ENCODE results near the gene CSTPP1. TPM values are rescaled to one million over a fixed set of nuclear protein-coding genes. Genes with fewer than 3 reads are reported as not detected.

CSTPP1 gene
- total RNA-seq, 1 experiment from 2014 or later, result 88.3 TPM

- POLR2A ChIA-PET (ENCODE audit: unreplicated experiment), result no interaction called here
- intact Hi-C loops (cut with micrococcal nuclease; ENCODE audit: unreplicated experiment), result no loop called here
- H3F3A ChIP-seq (ENCODE audit: insufficient read depth, low read depth), result no peaks in the 10 kb centered on the region
- no peaks in the 10 kb centered on the region; the same call in 1 of the 2 replicates for H4K20me1 ChIP-seq (ENCODE audit: insufficient read depth)
- H3K9me3 ChIP-seq (ENCODE audit: insufficient read depth, low read depth), result no peaks in the 10 kb centered on the region
- CTCF ChIA-PET, result no interaction called here
- BruUV-seq (replicated peaks), result no TSS peak
- H3K79me2 ChIP-seq (ENCODE audit: low read depth), result no peaks in the 10 kb centered on the region
- no peaks in the 10 kb centered on the region for H3K9me2 ChIP-seq (ENCODE audit: insufficient read depth)
- H3K36me3 ChIP-seq (ENCODE audit: low read depth), result no peaks in the 10 kb centered on the region
- no peak overlapping the region for H3K4me2 ChIP-seq
- H3K4me1 ChIP-seq (replicated peaks; ENCODE audit: insufficient read depth), result no peaks in the 10 kb centered on the region
- no peaks in the 10 kb centered on the region for H3K27me3 ChIP-seq (ENCODE audit: insufficient read depth, low read depth)
- no peak overlapping the region for H3K4me3 ChIP-seq
- TF ChIP-seq EZH2 (IDR thresholded peaks at IDR 0.05; ENCODE audit: low read depth), result no peak
- TF ChIP-seq CTCF (conservative IDR thresholded peaks at IDR 0.05), result no peak
- DNase-seq, result peak in 1 of 2 experiments; percentile 12
- no peak overlapping the region for H2AFZ ChIP-seq
- H3K27ac ChIP-seq, result no peak overlapping the region
Measured at GRCh38 chr11:47034091-47034490, 97.5 kb downstream of the CSTPP1 start.

DNA sequence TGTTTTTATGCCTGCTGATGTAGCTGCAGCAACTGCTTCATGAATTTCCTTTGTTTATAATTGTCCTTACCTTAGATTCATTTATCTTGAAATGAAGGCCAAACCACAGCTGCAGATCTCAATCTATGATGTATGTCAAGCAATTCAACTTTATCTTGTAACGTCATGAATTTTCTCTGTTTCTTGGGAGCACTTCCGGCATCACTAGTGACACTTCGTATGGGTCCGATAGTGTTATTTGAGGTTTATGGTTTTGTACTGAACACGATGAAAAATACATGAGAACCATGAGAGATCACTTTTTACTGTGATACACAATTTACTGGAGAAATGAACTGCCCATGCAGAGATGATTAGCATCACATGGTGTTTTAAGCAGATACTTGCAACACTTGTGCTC, 98.5 kb downstream of the CSTPP1 start:
- TF ChIP-seq EZH2 (IDR thresholded peaks at IDR 0.05; ENCODE audit: low read depth) (no peak), CTCF (conservative IDR thresholded peaks at IDR 0.05) (no peak)
- CTCF ChIA-PET, result no interaction called here
- Histone ChIP-seq H3K4me1 (replicated peaks; ENCODE audit: insufficient read depth) (no peaks in the 10 kb centered on the region), H3K79me2 (ENCODE audit: low read depth) (no peaks in the 10 kb centered on the region), H3K4me3 (no peak overlapping the region), H3K36me3 (ENCODE audit: low read depth) (no peaks in the 10 kb centered on the region), H3F3A (ENCODE audit: insufficient read depth, low read depth) (no peaks in the 10 kb centered on the region), H3K27ac (no peak overlapping the region), H3K27me3 (ENCODE audit: insufficient read depth, low read depth) (no peaks in the 10 kb centered on the region), H4K20me1 (ENCODE audit: insufficient read depth) (no peaks in the 10 kb centered on the region; the same call in 1 of the 2 replicates), H3K9me2 (ENCODE audit: insufficient read depth) (no peaks in the 10 kb centered on the region), H3K4me2 (no peak overlapping the region), H3K9me3 (ENCODE audit: insufficient read depth, low read depth) (no peaks in the 10 kb centered on the region), H2AFZ (no peak overlapping the region)
- POLR2A ChIA-PET (ENCODE audit: unreplicated experiment), result no interaction called here
- no TSS peak for BruUV-seq (replicated peaks)
- intact Hi-C loops (cut with micrococcal nuclease; ENCODE audit: unreplicated experiment), result no loop called here
- peak in 1 of 2 experiments; percentile 8 for DNase-seq

DNA sequence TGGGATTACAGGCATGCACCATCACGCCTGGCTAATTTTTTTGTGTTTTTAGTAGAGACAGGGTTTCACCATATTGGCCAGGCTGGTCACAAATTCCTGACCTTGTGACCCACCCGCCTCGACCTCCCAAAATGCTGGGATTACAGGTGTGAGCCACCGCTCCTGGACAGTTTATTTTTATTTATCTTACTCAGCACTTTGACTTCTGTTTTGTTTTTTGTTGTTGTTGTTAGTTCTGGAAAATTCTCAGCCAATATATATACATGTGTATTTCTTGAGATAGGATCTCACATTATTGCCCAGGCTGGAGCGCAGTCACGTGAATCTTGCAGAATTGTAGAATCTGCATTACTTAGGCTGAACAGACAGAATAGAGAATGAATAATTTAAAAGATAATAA, 107.6 kb downstream of the CSTPP1 start:
- H3K4me3 ChIP-seq, result no peak overlapping the region
- no peak overlapping the region for H2AFZ ChIP-seq
- ChIA-PET POLR2A (ENCODE audit: unreplicated experiment) (interaction anchor here (0.6 kb wide), 1 partner anchor 14 kb away, joined by 3 read pairs; no protein-coding TSS in a partner anchor), CTCF (no interaction called here)
- TF ChIP-seq CTCF (conservative IDR thresholded peaks at IDR 0.05) (no peak), EZH2 (IDR thresholded peaks at IDR 0.05; ENCODE audit: low read depth) (no peak)
- no peak for DNase-seq
- H3K27me3 ChIP-seq (ENCODE audit: insufficient read depth, low read depth), result no peaks in the 10 kb centered on the region
- H3K4me2 ChIP-seq, result no peak overlapping the region
- H3K9me3 ChIP-seq (ENCODE audit: insufficient read depth, low read depth), result no peaks in the 10 kb centered on the region
- intact Hi-C loops (cut with micrococcal nuclease; ENCODE audit: unreplicated experiment), result no loop called here
- H3K9me2 ChIP-seq (ENCODE audit: insufficient read depth), result no peaks in the 10 kb centered on the region
- no peaks in the 10 kb centered on the region for H3K4me1 ChIP-seq (replicated peaks; ENCODE audit: insufficient read depth)
- no TSS peak for BruUV-seq (replicated peaks)
- no peaks in the 10 kb centered on the region; the same call in 1 of the 2 replicates for H4K20me1 ChIP-seq (ENCODE audit: insufficient read depth)
- no peaks in the 10 kb centered on the region for H3K36me3 ChIP-seq (ENCODE audit: low read depth)
- peaks cover 7% of the 10 kb centered on the region; the same call in 1 of the 2 replicates for H3F3A ChIP-seq (ENCODE audit: insufficient read depth, low read depth)
- H3K79me2 ChIP-seq (ENCODE audit: low read depth), result no peaks in the 10 kb centered on the region
- H3K27ac ChIP-seq, result no peak overlapping the region
